HepG2 (cell line): ENCODE results near the gene DDAH1. TPM values are rescaled to one million over a fixed set of nuclear protein-coding genes. Genes with fewer than 3 reads are reported as not detected.
A peak's percentile ranks its signal among the peaks of the same experiment; 100 is the strongest.

Source experiments
- ARID4A ChIP-seq: sonication (generic); formaldehyde crosslinking; IDR thresholded peaks from 2 replicates; pipeline ENCODE4 v1.5.0; 2020; ENCODE audit warnings: mild to moderate bottlenecking, missing genetic modification reagents, borderline replicate concordance
- BORCS8-MEF2B ChIP-seq: sonication (generic); formaldehyde crosslinking; IDR thresholded peaks from 2 replicates; pipeline ENCODE4 v1.8.0; 2022; ENCODE audit warnings: mild to moderate bottlenecking, missing genetic modification reagents
- DR1 ChIP-seq: sonication (generic); formaldehyde crosslinking; IDR thresholded peaks from 2 replicates; pipeline ENCODE4 v1.8.0; 2021; ENCODE audit warnings: mild to moderate bottlenecking, missing genetic modification reagents, inconsistent platforms
- MED8 ChIP-seq: sonication (generic); formaldehyde crosslinking; IDR thresholded peaks from 2 replicates; pipeline ENCODE4 v1.8.1; 2023; ENCODE audit warnings: mild to moderate bottlenecking, missing genetic modification reagents; ENCODE audit not compliant: insufficient replicate concordance
- NONO ChIP-seq, 2 experiments: fragments of 450-650 bp in 1 of 2; sonication (generic) in 1 of 2; formaldehyde crosslinking in 1 of 2; IDR thresholded peaks in 1 of 2; conservative IDR thresholded peaks in 1 of 2; 2 replicates each; pipeline versions ENCODE4 v1.6.1 to v1.8.0; 2017 to 2022; ENCODE audit warnings: mild to moderate bottlenecking in 1 of 2, missing genetic modification reagents in 1 of 2, moderate library complexity in 1 of 2
- ZBTB38 ChIP-seq: sonication (generic); formaldehyde crosslinking; IDR thresholded peaks from 2 replicates; pipeline ENCODE4 v1.5.1; 2020; ENCODE audit warnings: mild to moderate bottlenecking, missing genetic modification reagents
- ZNF530 ChIP-seq: sonication (generic); formaldehyde crosslinking; IDR thresholded peaks from 2 replicates; pipeline ENCODE4 v1.5.0; 2020; ENCODE audit warnings: low read depth, mild to moderate bottlenecking, missing genetic modification reagents
- ZNF569 ChIP-seq: sonication (generic); formaldehyde crosslinking; IDR thresholded peaks from 2 replicates; pipeline ENCODE4 v1.5.0; 2020; ENCODE audit warnings: mild to moderate bottlenecking, missing genetic modification reagents, moderate library complexity, borderline replicate concordance
- ZNF841 ChIP-seq: sonication (generic); formaldehyde crosslinking; IDR thresholded peaks from 2 replicates; pipeline ENCODE4 v1.8.1; 2023; ENCODE audit warnings: missing genetic modification reagents, borderline replicate concordance
- polyA plus RNA-seq, 8 experiments: library from polyadenylated mRNA; depleted of rRNA in 3 of 8; stranded (reverse) in 7 of 8; unstranded in 1 of 8; fragments of >200 nt; fragmentation: Illumina TruSeq in 4 of 8; extraction: Trizol in 4 of 8; gene quantifications; 2 replicates each; pipeline versions ENCODE4 v1.2.1 to v1.2.3, GENCODE V29; 2011 to 2016; ENCODE audit warnings: low read depth in 4 of 8, missing spikeins in 1 of 8, mixed read lengths in 1 of 8; ENCODE audit not compliant: insufficient read depth in 1 of 8
- total RNA-seq, 5 experiments: library from RNA; depleted of rRNA; stranded (reverse); fragments of >200 nt; fragmentation: Illumina TruSeq; extraction: Trizol; gene quantifications; 2 replicates each; pipeline ENCODE4 v1.2.3, GENCODE V29; 2016; ENCODE audit warnings: low read depth in 1 of 5
- TF ChIP-seq, protein P1 (sequence below): sonication (generic); formaldehyde crosslinking; IDR thresholded peaks from 2 replicates; pipeline ENCODE4 v1.5.0; 2020; ENCODE audit warnings: mild to moderate bottlenecking, missing genetic modification reagents, borderline replicate concordance
- TF ChIP-seq, protein P2 (sequence below): sonication (generic); formaldehyde crosslinking; IDR thresholded peaks from 2 replicates; pipeline ENCODE4 v1.4.0; 2020; ENCODE audit warnings: missing genetic modification reagents

The DDAH1 gene
- total and polyA plus RNA-seq, 2 of the 13 experiments (the other 11 are each of a cell fraction or from before 2014, with no cell fraction given), result 39.7 to 64.4 TPM

GRCh38 chr1:85464497-85465098, 361 bp downstream of the DDAH1 start (continued):
- TF ChIP-seq, protein P1, sequence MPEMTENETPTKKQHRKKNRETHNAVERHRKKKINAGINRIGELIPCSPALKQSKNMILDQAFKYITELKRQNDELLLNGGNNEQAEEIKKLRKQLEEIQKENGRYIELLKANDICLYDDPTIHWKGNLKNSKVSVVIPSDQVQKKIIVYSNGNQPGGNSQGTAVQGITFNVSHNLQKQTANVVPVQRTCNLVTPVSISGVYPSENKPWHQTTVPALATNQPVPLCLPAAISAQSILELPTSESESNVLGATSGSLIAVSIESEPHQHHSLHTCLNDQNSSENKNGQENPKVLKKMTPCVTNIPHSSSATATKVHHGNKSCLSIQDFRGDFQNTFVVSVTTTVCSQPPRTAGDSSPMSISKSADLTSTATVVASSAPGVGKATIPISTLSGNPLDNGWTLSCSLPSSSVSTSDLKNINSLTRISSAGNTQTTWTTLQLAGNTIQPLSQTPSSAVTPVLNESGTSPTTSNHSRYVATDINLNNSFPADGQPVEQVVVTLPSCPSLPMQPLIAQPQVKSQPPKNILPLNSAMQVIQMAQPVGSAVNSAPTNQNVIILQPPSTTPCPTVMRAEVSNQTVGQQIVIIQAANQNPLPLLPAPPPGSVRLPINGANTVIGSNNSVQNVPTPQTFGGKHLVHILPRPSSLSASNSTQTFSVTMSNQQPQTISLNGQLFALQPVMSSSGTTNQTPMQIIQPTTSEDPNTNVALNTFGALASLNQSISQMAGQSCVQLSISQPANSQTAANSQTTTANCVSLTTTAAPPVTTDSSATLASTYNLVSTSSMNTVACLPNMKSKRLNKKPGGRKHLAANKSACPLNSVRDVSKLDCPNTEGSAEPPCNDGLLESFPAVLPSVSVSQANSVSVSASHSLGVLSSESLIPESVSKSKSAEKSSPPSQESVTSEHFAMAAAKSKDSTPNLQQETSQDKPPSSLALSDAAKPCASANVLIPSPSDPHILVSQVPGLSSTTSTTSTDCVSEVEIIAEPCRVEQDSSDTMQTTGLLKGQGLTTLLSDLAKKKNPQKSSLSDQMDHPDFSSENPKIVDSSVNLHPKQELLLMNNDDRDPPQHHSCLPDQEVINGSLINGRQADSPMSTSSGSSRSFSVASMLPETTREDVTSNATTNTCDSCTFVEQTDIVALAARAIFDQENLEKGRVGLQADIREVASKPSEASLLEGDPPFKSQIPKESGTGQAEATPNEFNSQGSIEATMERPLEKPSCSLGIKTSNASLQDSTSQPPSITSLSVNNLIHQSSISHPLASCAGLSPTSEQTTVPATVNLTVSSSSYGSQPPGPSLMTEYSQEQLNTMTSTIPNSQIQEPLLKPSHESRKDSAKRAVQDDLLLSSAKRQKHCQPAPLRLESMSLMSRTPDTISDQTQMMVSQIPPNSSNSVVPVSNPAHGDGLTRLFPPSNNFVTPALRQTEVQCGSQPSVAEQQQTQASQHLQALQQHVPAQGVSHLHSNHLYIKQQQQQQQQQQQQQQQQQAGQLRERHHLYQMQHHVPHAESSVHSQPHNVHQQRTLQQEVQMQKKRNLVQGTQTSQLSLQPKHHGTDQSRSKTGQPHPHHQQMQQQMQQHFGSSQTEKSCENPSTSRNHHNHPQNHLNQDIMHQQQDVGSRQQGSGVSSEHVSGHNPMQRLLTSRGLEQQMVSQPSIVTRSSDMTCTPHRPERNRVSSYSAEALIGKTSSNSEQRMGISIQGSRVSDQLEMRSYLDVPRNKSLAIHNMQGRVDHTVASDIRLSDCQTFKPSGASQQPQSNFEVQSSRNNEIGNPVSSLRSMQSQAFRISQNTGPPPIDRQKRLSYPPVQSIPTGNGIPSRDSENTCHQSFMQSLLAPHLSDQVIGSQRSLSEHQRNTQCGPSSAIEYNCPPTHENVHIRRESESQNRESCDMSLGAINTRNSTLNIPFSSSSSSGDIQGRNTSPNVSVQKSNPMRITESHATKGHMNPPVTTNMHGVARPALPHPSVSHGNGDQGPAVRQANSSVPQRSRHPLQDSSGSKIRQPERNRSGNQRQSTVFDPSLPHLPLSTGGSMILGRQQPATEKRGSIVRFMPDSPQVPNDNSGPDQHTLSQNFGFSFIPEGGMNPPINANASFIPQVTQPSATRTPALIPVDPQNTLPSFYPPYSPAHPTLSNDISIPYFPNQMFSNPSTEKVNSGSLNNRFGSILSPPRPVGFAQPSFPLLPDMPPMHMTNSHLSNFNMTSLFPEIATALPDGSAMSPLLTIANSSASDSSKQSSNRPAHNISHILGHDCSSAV (CRISPR knock-in tag), result no peak
- no peak for TF ChIP-seq ZNF530 (CRISPR knock-in tag)
- TF ChIP-seq BORCS8-MEF2B (CRISPR knock-in tag), result 0 out of 2 replicates have a peak, but pooled peaks have one; percentile 74
- TF ChIP-seq ZBTB38, result peak; percentile 24; the same call in 1 of the 2 replicates
- no peak for TF ChIP-seq NONO (IDR thresholded peaks at IDR 0.05)
- peak; percentile 65; the same call in 1 of the 2 replicates for TF ChIP-seq NONO (CRISPR knock-in tag; conservative IDR thresholded peaks at IDR 0.05)
- TF ChIP-seq ZNF841 (CRISPR knock-in tag), result peak; percentile 94
- TF ChIP-seq, protein P2, sequence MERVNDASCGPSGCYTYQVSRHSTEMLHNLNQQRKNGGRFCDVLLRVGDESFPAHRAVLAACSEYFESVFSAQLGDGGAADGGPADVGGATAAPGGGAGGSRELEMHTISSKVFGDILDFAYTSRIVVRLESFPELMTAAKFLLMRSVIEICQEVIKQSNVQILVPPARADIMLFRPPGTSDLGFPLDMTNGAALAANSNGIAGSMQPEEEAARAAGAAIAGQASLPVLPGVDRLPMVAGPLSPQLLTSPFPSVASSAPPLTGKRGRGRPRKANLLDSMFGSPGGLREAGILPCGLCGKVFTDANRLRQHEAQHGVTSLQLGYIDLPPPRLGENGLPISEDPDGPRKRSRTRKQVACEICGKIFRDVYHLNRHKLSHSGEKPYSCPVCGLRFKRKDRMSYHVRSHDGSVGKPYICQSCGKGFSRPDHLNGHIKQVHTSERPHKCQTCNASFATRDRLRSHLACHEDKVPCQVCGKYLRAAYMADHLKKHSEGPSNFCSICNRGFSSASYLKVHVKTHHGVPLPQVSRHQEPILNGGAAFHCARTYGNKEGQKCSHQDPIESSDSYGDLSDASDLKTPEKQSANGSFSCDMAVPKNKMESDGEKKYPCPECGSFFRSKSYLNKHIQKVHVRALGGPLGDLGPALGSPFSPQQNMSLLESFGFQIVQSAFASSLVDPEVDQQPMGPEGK, result 0 out of 2 replicates have a peak, but pooled peaks have one; percentile 40
- no peak for TF ChIP-seq DR1
- TF ChIP-seq MED8 (CRISPR knock-in tag), result no peak
- TF ChIP-seq ARID4A, result peak; percentile 68
- no peak for TF ChIP-seq ZNF569 (CRISPR knock-in tag)
